ENCODE measurements around the gene GOLGA3. TPM values are rescaled to one million over a fixed set of nuclear protein-coding genes. Genes with fewer than 3 reads are reported as not detected.

The GOLGA3 gene
- total and polyA plus RNA-seq, 9 of the 15 experiments (the other 6 are each of a cell fraction or from before 2014, with no cell fraction given) = 1.9 to 48.1 (median 18.4) TPM

DNA sequence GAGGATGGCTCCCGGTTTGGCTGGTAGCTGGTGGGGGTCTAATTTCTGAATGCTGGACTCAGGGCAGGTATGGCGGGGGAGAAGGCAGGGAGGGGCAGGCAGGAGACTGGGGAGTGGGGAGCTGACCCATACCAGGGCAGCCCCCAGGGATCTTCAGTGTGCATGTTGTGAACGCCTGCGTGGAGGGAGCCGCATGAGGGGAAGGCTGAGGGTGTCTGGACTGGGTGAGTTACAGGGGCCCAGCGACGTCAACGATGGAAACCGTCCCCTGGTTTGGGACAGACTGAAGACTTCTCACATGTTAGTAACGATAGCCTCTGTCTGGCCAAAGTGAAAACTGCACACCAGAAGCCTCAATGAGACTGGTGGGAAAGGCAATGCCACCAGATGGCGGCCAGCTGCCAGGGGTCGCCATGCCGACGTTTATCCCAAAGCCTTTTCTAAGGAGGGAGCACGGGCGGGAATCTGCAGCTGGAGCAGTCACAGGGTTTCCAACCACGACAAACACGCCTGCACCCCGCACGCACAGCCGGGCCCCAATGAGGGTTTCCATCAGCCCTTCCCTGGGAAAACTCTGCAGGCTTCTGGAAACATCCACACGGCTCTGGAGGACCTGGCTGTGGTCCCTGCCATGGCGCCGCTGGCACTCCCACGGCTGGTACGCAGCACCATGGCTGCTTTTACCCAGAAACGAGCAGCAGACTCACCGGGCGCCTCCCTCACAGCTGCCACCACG, 104.0 kb downstream of the GOLGA3 start (continued):
- TF ChIP-seq, protein P1, sequence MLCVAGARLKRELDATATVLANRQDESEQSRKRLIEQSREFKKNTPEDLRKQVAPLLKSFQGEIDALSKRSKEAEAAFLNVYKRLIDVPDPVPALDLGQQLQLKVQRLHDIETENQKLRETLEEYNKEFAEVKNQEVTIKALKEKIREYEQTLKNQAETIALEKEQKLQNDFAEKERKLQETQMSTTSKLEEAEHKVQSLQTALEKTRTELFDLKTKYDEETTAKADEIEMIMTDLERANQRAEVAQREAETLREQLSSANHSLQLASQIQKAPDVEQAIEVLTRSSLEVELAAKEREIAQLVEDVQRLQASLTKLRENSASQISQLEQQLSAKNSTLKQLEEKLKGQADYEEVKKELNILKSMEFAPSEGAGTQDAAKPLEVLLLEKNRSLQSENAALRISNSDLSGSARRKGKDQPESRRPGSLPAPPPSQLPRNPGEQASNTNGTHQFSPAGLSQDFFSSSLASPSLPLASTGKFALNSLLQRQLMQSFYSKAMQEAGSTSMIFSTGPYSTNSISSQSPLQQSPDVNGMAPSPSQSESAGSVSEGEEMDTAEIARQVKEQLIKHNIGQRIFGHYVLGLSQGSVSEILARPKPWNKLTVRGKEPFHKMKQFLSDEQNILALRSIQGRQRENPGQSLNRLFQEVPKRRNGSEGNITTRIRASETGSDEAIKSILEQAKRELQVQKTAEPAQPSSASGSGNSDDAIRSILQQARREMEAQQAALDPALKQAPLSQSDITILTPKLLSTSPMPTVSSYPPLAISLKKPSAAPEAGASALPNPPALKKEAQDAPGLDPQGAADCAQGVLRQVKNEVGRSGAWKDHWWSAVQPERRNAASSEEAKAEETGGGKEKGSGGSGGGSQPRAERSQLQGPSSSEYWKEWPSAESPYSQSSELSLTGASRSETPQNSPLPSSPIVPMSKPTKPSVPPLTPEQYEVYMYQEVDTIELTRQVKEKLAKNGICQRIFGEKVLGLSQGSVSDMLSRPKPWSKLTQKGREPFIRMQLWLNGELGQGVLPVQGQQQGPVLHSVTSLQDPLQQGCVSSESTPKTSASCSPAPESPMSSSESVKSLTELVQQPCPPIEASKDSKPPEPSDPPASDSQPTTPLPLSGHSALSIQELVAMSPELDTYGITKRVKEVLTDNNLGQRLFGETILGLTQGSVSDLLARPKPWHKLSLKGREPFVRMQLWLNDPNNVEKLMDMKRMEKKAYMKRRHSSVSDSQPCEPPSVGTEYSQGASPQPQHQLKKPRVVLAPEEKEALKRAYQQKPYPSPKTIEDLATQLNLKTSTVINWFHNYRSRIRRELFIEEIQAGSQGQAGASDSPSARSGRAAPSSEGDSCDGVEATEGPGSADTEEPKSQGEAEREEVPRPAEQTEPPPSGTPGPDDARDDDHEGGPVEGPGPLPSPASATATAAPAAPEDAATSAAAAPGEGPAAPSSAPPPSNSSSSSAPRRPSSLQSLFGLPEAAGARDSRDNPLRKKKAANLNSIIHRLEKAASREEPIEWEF (CRISPR knock-in tag; IDR thresholded peaks at IDR 0.05) = no peak
- TF ChIP-seq ZBTB26 (CRISPR knock-in tag; IDR thresholded peaks at IDR 0.05) (no peak), NCOA2 (IDR thresholded peaks at IDR 0.05; ENCODE audit: partially characterized antibody in 2 of 2) (no peak), ATF2 (CRISPR knock-in tag; IDR thresholded peaks at IDR 0.05) (no peak), XRCC5 (IDR thresholded peaks at IDR 0.05; ENCODE audit: low read depth, low read length) (no peak)
